K562 (cell line): ENCODE measurements around the gene GNG7. TPM values are rescaled to one million over a fixed set of nuclear protein-coding genes. Genes with fewer than 3 reads are reported as not detected.

Source experiments
- ATAC-seq: fragments of 200-7000 bp; cut with Tn5 transposase; 3 replicates; pipeline ENCODE4 v1.9.1; 2020; ENCODE audit warnings: moderate library complexity
- BruUV-seq: library from RNA; stranded (reverse); fragments of 400-500 nt; replicated peaks from 2 replicates; lab custom pipeline; 2021; lab: Mats Ljungman, UMichigan
- CTCF ChIA-PET: fragments of 300-600 bp; formaldehyde crosslinking; extraction: SDS; loops from one replicate; lab custom pipeline; 2021; ENCODE audit warnings: low intra/inter-chr PET ratio; lab: Yijun Ruan, JAX
- POLR2A ChIA-PET: fragments of 300-600, 350-650 bp; sonication (Branson Sonifier 250); formaldehyde crosslinking; extraction: SDS; loops from one replicate; lab custom pipeline; 2021; ENCODE audit warnings: antibody characterized with exemption, inconsistent platforms; lab: Yijun Ruan, JAX
- DNase-seq, 4 experiments: peaks; one replicate each; pipeline versions ENCODE4 v3.0.0 to v3.0.0-alpha.2; 2011 to 2018; ENCODE audit warnings: low spot score in 3 of 4, mixed read lengths in 3 of 4; ENCODE audit errors: extremely low read depth in 1 of 4
- FAIRE-seq: peaks from 2 replicates; lab custom pipeline; 2011; peaks lifted over from hg19 to GRCh38; lab: Jason Lieb, UNC
- H2AFZ ChIP-seq: 2 replicates; pipeline ENCODE4 v1.6.0; 2011; ENCODE audit warnings: low read depth, low read length, control low read depth, inconsistent platforms
- H3K27ac ChIP-seq: fragments of 200-600 bp; 3 replicates; pipeline ENCODE4 v1.8.0; 2011; ENCODE audit warnings: low read depth, mild to moderate bottlenecking, control low read depth, inconsistent platforms, low read length, moderate library complexity, mixed read lengths; ENCODE audit errors: extremely low read depth
- H3K27me3 ChIP-seq, 2 experiments: fragments of 300-600 bp in 1 of 2; 2 replicates in 1 of 2; 3 replicates in 1 of 2; pipeline versions ENCODE4 v1.6.0 to v1.8.0; 2011; ENCODE audit warnings: inconsistent platforms in 2 of 2, low read length in 2 of 2, mild to moderate bottlenecking in 1 of 2, mixed read lengths in 1 of 2, moderate library complexity in 1 of 2; ENCODE audit not compliant: control insufficient read depth in 2 of 2, insufficient read depth in 2 of 2
- H3K36me3 ChIP-seq: fragments of 300-600 bp; 3 replicates; pipeline ENCODE4 v1.8.0; 2011; ENCODE audit warnings: mild to moderate bottlenecking, low read length, inconsistent platforms; ENCODE audit not compliant: control insufficient read depth, insufficient read depth
- H3K4me1 ChIP-seq, 2 experiments: fragments of 200-600 bp in 1 of 2; replicated peaks in 1 of 2; 2 replicates in 1 of 2; 3 replicates in 1 of 2; pipeline versions ENCODE4 v1.5.1 to v1.8.0; 2011; ENCODE audit warnings: inconsistent platforms in 2 of 2, low read length in 2 of 2, mild to moderate bottlenecking in 1 of 2, mixed read lengths in 1 of 2, moderate library complexity in 1 of 2; ENCODE audit not compliant: control insufficient read depth in 2 of 2, insufficient read depth in 2 of 2
- H3K4me2 ChIP-seq: 2 replicates; pipeline ENCODE4 v1.6.1; 2011; ENCODE audit warnings: low read length, control low read depth, inconsistent platforms, mixed read lengths; ENCODE audit not compliant: insufficient read depth
- H3K4me3 ChIP-seq: fragments of 200-600 bp; sonication (generic), shearing (Covaris generic); 2 replicates; pipeline ENCODE4 v1.5.1; 2016; ENCODE audit warnings: control low read depth, inconsistent platforms
- H3K79me2 ChIP-seq: fragments of 200-600 bp; 3 replicates; pipeline ENCODE4 v1.8.0; 2011; ENCODE audit warnings: low read length, inconsistent platforms; ENCODE audit not compliant: control insufficient read depth, insufficient read depth
- H3K9ac ChIP-seq, 2 experiments: 2 replicates each; pipeline versions ENCODE4 v1.6.0 to v1.6.1; 2011; ENCODE audit warnings: low read depth in 2 of 2, low read length in 2 of 2, control low read depth in 1 of 2, inconsistent platforms in 1 of 2, mild to moderate bottlenecking in 1 of 2, mixed read lengths in 1 of 2; ENCODE audit not compliant: insufficient read depth in 1 of 2
- H3K9me1 ChIP-seq: one replicate; pipeline ENCODE4 v1.6.0; 2011; ENCODE audit warnings: inconsistent platforms, mild to moderate bottlenecking, low read length, moderate library complexity; ENCODE audit not compliant: control insufficient read depth, insufficient read depth
- H3K9me3 ChIP-seq: replicated peaks from 2 replicates; pipeline ENCODE4 v1.5.1; 2011; ENCODE audit warnings: low read depth, low read length, inconsistent platforms; ENCODE audit not compliant: control insufficient read depth, insufficient read depth
- H4K20me1 ChIP-seq: replicated peaks from 2 replicates; pipeline ENCODE4 v1.6.1; 2011; ENCODE audit warnings: low read length, inconsistent platforms, mixed read lengths; ENCODE audit not compliant: control insufficient read depth, insufficient read depth
- FOXA3 ChIP-seq, 2 experiments: fragments of 450-650 bp in 1 of 2; sonication (generic) in 1 of 2; formaldehyde crosslinking; IDR thresholded peaks in 1 of 2; conservative IDR thresholded peaks in 1 of 2; 2 replicates each; pipeline versions ENCODE4 v1.4.0 to v1.8.0; 2020 to 2022; ENCODE audit warnings: mild to moderate bottlenecking in 2 of 2, missing genetic modification reagents in 1 of 2
- FOXP1 ChIP-seq: sonication (generic); formaldehyde crosslinking; IDR thresholded peaks from 2 replicates; pipeline ENCODE4 v1.8.0; 2022; ENCODE audit warnings: mild to moderate bottlenecking, missing genetic modification reagents
- NRF1 ChIP-seq, 2 experiments: fragments of 450-650 bp; IDR thresholded peaks in 1 of 2; conservative IDR thresholded peaks in 1 of 2; 2 replicates each; pipeline ENCODE4 v1.6.1; 2014; ENCODE audit warnings: mild to moderate bottlenecking in 2 of 2
- TEAD4 ChIP-seq, 2 experiments: sonication (generic) in 1 of 2; formaldehyde crosslinking in 1 of 2; IDR thresholded peaks; 2 replicates each; pipeline versions ENCODE4 v1.6.1 to v1.8.0; 2012 to 2022; ENCODE audit warnings: borderline replicate concordance in 1 of 2, inconsistent platforms in 1 of 2, low read length in 1 of 2, mild to moderate bottlenecking in 1 of 2, missing genetic modification reagents in 1 of 2
- XRCC3 ChIP-seq: fragments of 450-650 bp; IDR thresholded peaks from 2 replicates; pipeline ENCODE4 v1.6.1; 2017; ENCODE audit warnings: mild to moderate bottlenecking, moderate library complexity
- ZNF263 ChIP-seq: sonication (generic); formaldehyde crosslinking; IDR thresholded peaks from 2 replicates; pipeline ENCODE4 v1.8.0; 2022; ENCODE audit warnings: mild to moderate bottlenecking, missing genetic modification reagents, borderline replicate concordance
- WGBS: fragments of 100-300 bp; shearing (Covaris generic); methylation state at CpG from one replicate; pipeline ENCODE4 v1.1.6; 2016; ENCODE audit warnings: low coverage, mixed read lengths; ENCODE audit not compliant: insufficient coverage; ENCODE audit errors: missing lambda C conversion rate; 5-methylcytosine and 5-hydroxymethylcytosine counted together
- in situ Hi-C: fragments of 300-500 bp; cut with MboI; formaldehyde crosslinking; loops from 4 replicates; pipeline ENCODE4 v1.15.0; 2018; ENCODE audit warnings: inconsistent platforms, mixed read lengths
- intact Hi-C: fragments of 100-400 bp; cut with micrococcal nuclease; formaldehyde crosslinking; loops from 2 replicates; pipeline ENCODE4 v1.14.2; 2022
- polyA plus RNA-seq, 8 experiments: library from polyadenylated mRNA; depleted of rRNA in 4 of 8; stranded (reverse) in 5 of 8; unstranded in 3 of 8; fragments of >200 nt; fragmentation: Nextera tagmentation in 2 of 8; fragmentation: Illumina TruSeq in 1 of 8; extraction: Ambion mirVana in 2 of 8; extraction: Trizol in 1 of 8; gene quantifications; 2 replicates each; pipeline versions ENCODE4 v1.2.1 to v1.2.3, GENCODE V29; 2011 to 2014; ENCODE audit warnings: inconsistent platforms in 1 of 8, missing spikeins in 1 of 8
- total RNA-seq, 7 experiments: library from RNA; depleted of rRNA in 6 of 7; stranded (reverse); fragments of >200 nt in 6 of 7; fragmentation: Illumina TruSeq in 2 of 7; extraction: Trizol in 2 of 7; gene quantifications; 2 replicates each; pipeline versions ENCODE4 v1.2.1 to v1.2.3, GENCODE V29; 2011 to 2021; ENCODE audit warnings: low replicate concordance in 1 of 7
- TF ChIP-seq, protein P1 (sequence below): fragments of 200-800 bp; sonication (Bioruptor generic); IDR thresholded peaks from 2 replicates; pipeline ENCODE4 v1.6.1; 2017; ENCODE audit warnings: missing genetic modification characterization, missing compliant biosample characterization

The GNG7 gene
- total and polyA plus RNA-seq, 9 of the 15 experiments (the other 6 are each of a cell fraction or from before 2014, with no cell fraction given), result 0.01 to 0.20 (median 0.06) TPM; not detected in 1

DNA sequence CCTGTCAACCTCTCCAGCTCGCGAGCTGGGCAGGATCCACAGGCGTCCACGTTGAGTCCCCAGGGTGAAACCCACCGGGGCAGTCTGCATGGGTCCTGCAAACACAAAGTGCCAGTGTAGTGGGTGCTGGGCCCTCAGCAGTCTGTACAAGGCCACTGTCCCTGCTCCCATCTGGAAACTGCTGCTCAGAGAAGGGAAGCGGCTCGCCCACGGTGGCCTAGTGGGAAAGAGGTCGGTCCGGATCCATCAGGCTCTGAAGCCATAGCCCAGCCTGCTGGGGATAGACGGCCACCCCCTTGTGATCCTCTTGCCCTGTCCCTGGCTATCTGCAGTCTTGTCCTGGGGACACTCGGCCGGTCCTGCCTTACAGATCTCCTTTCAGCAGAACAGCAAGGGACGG, 21.3 kb upstream of the GNG7 start:
- Histone ChIP-seq H3K36me3 (no peaks in the 10 kb centered on the region), H3K27ac (no peak overlapping the region; the same call in 2 of the 3 replicates), H3K4me2 (no peak overlapping the region), H2AFZ (peak overlapping the region; percentile 49; the same call in 1 of the 2 replicates), H3K4me1 (peaks cover 17 to 67% of the 10 kb centered on the region in 2 experiments), H3K9me3 (no peaks in the 10 kb centered on the region), H3K4me3 (no peak overlapping the region), H3K79me2 (no peaks in the 10 kb centered on the region), H3K27me3 (peaks cover 2 to 10% of the 10 kb centered on the region in 2 experiments; a peak in 2 of 5 replicates), H3K9ac (peak overlapping the region in 1 of 2 experiments; percentile 91; a peak in 2 of 4 replicates), H4K20me1 (peaks cover 9% of the 10 kb centered on the region; the same call in 1 of the 2 replicates), H3K9me1 (peaks cover 1% of the 10 kb centered on the region)
- TF ChIP-seq ZNF263 (CRISPR knock-in tag), result 0 out of 2 replicates have a peak, but pooled peaks have one; percentile 3
- no peak for TF ChIP-seq TEAD4 (IDR thresholded peaks at IDR 0.05; ENCODE audit: low read length)
- 0 out of 2 replicates have a peak, but pooled peaks have one; percentile 46 for TF ChIP-seq TEAD4 (CRISPR knock-in tag; IDR thresholded peaks at IDR 0.05; ENCODE audit: borderline replicate concordance)
- TF ChIP-seq, protein P1, sequence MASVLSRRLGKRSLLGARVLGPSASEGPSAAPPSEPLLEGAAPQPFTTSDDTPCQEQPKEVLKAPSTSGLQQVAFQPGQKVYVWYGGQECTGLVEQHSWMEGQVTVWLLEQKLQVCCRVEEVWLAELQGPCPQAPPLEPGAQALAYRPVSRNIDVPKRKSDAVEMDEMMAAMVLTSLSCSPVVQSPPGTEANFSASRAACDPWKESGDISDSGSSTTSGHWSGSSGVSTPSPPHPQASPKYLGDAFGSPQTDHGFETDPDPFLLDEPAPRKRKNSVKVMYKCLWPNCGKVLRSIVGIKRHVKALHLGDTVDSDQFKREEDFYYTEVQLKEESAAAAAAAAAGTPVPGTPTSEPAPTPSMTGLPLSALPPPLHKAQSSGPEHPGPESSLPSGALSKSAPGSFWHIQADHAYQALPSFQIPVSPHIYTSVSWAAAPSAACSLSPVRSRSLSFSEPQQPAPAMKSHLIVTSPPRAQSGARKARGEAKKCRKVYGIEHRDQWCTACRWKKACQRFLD, result peak; percentile 45; the same call in 1 of the 2 replicates
- TF ChIP-seq FOXA3 (CRISPR knock-in tag; conservative IDR thresholded peaks at IDR 0.05 in 1 of 2, IDR thresholded peaks at IDR 0.05 in 1 of 2), result peak in 1 of 2 experiments; percentile 53; a peak in 2 of 4 replicates
- no peak for TF ChIP-seq NRF1 (conservative IDR thresholded peaks at IDR 0.05 in 1 of 2, IDR thresholded peaks at IDR 0.05 in 1 of 2)
- TF ChIP-seq FOXP1, result 0 out of 2 replicates have a peak, but pooled peaks have one; percentile 18
- TF ChIP-seq XRCC3, result no peak
- POLR2A ChIA-PET, result interaction anchor here (0.6 to 1.6 kb wide), 4 partner anchors 11 to 101 kb away, joined by 3 to 5 read pairs (median 4); no protein-coding TSS in a partner anchor
- CTCF ChIA-PET, result no interaction called here
- intact Hi-C loops (no loop called here), in situ Hi-C loops (no loop called here)
- BruUV-seq, result no TSS peak
- 41% methylated on average over 14 of the region's 14 CpGs for WGBS
- DNase-seq (peak in 1 of 4 experiments; percentile 34), ATAC-seq (peak; percentile 54), FAIRE-seq (peak; percentile 32)
